WERI-Rb-1 (cell line): ENCODE measurements around the gene ZMYM4.
"Not testable (repeated sequence)": the region's sequence is repeated elsewhere in the genome, so short reads cannot be mapped to it uniquely, and the experiment has no call there.

Experiments
- DNase-seq: peaks from one replicate; pipeline ENCODE4 v3.0.0-alpha.2; 2020
- H3K27ac ChIP-seq: fragments of 250-450 bp; sonication (Bioruptor Pico); 2 replicates; pipeline ENCODE4 v1.5.1; 2020; ENCODE audit warnings: mild to moderate bottlenecking, moderate library complexity
- H3K27me3 ChIP-seq: fragments of 250-450 bp; sonication (Bioruptor Pico); 2 replicates; pipeline ENCODE4 v1.5.1; 2021; ENCODE audit warnings: mild to moderate bottlenecking, low read depth, moderate library complexity; ENCODE audit not compliant: insufficient read depth, severe bottlenecking
- H3K36me3 ChIP-seq: fragments of 250-450 bp; sonication (Bioruptor Pico); 2 replicates; pipeline ENCODE4 v1.5.1; 2020; ENCODE audit warnings: mild to moderate bottlenecking, moderate library complexity
- H3K4me3 ChIP-seq: 2 replicates; pipeline ENCODE4 v1.5.1; 2011; ENCODE audit warnings: low read depth, mild to moderate bottlenecking, control low read depth, low read length
- H3K9me3 ChIP-seq: fragments of 250-450 bp; sonication (Bioruptor Pico); 2 replicates; pipeline ENCODE4 v1.5.1; 2021; ENCODE audit warnings: mild to moderate bottlenecking, moderate library complexity; ENCODE audit not compliant: severe bottlenecking
- TF ChIP-seq, protein P1 (sequence below): IDR thresholded peaks from 2 replicates; pipeline ENCODE4 v1.5.1; 2011; ENCODE audit warnings: low read depth, mild to moderate bottlenecking, control low read depth, inconsistent platforms, low read length

Gene ZMYM4

DNA sequence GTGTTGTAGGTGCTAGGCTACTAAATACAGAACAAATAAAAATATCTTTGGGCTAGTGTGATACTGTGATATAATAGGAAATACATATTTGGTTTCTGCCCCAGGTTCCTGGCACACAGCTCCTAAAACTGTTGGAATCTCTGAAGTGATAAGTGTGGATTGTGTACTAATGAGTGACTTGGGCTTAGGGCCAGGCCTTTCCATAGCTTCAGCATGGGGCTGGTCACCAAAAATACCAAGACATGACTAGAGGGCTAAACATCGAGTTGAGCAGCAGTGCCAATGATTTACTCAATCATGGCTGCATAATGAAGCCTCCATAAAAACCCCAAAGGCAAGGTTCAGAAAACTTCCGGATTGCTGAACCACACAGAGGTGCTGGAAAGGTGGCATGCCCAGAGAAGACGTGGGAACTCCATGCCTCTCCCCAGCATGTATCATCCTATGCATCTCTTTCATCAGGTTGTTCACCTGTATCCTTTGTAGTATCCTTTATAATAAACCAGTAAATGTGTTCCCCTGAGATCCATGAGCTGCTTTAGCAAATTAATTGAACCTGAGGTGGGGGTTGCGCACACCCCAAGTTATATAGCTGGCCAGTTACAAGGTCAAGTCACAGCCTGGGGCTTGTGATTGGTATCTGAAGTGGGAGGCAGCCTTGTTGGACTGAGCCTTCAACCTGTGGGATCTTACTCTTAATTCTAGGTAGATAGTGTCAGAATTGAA, 51.6 kb downstream of the ZMYM4 start:
- H3K9me3 ChIP-seq: no peaks in the 10 kb centered on the region
- H3K36me3 ChIP-seq: no peaks in the 10 kb centered on the region; the same call in none of the 2 replicates
- TF ChIP-seq, protein P1, sequence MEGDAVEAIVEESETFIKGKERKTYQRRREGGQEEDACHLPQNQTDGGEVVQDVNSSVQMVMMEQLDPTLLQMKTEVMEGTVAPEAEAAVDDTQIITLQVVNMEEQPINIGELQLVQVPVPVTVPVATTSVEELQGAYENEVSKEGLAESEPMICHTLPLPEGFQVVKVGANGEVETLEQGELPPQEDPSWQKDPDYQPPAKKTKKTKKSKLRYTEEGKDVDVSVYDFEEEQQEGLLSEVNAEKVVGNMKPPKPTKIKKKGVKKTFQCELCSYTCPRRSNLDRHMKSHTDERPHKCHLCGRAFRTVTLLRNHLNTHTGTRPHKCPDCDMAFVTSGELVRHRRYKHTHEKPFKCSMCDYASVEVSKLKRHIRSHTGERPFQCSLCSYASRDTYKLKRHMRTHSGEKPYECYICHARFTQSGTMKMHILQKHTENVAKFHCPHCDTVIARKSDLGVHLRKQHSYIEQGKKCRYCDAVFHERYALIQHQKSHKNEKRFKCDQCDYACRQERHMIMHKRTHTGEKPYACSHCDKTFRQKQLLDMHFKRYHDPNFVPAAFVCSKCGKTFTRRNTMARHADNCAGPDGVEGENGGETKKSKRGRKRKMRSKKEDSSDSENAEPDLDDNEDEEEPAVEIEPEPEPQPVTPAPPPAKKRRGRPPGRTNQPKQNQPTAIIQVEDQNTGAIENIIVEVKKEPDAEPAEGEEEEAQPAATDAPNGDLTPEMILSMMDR: no peak
- DNase-seq: no peak
- no peak overlapping the region for H3K27ac ChIP-seq
- no peaks in the 10 kb centered on the region for H3K27me3 ChIP-seq
- H3K4me3 ChIP-seq: no peak overlapping the region

DNA sequence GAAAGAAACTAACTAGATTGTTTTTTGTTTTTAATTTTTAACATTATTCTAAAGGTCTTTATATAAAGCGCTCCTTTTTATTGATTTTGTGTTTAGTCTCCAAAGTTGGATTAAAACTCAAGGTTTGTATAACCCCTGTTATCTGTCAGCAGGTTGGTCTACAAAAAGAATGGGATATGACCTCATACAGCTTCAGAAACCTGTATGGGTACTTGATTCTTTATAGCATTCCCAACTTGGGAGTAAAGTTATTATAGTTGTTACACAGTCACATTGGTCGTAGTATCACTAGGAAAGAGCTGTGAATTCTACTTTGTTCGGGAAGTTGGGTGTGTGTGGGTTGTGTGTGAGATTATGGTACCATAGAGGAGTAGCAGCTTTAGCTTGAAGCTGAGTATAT, 52.4 kb downstream of the ZMYM4 start:
- H3K27ac ChIP-seq: no peak overlapping the region
- no peak overlapping the region for H3K4me3 ChIP-seq
- H3K36me3 ChIP-seq: peaks cover 2% of the 10 kb centered on the region
- TF ChIP-seq, protein P1: no peak
- H3K27me3 ChIP-seq: no peaks in the 10 kb centered on the region
- DNase-seq: no peak
- H3K9me3 ChIP-seq: no peaks in the 10 kb centered on the region

DNA sequence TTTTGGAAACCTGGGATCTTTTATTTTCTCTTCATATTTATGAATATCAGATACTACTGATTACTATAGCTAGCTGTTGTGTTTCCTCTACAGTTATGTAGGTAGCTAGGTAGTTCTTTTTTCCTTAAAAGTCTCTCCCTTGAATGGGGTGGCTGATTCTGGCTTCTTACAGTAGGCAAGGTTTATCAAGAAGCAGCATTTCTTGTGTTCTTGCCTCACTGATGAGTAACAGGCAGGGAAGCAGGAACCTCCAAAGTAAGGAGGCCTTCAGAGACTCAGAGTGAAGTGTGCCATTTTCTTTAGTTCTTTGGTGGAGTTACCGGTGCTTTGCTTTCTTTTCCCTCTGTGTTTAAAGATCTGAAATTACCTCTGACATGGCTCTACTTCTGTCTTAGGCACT, 56.0 kb downstream of the ZMYM4 start:
- Histone ChIP-seq H3K36me3 (peaks cover 12% of the 10 kb centered on the region), H3K27ac (no peak overlapping the region), H3K27me3 (no peaks in the 10 kb centered on the region), H3K9me3 (no peaks in the 10 kb centered on the region), H3K4me3 (no peak overlapping the region)
- DNase-seq: no peak
- TF ChIP-seq, protein P1: no peak

DNA sequence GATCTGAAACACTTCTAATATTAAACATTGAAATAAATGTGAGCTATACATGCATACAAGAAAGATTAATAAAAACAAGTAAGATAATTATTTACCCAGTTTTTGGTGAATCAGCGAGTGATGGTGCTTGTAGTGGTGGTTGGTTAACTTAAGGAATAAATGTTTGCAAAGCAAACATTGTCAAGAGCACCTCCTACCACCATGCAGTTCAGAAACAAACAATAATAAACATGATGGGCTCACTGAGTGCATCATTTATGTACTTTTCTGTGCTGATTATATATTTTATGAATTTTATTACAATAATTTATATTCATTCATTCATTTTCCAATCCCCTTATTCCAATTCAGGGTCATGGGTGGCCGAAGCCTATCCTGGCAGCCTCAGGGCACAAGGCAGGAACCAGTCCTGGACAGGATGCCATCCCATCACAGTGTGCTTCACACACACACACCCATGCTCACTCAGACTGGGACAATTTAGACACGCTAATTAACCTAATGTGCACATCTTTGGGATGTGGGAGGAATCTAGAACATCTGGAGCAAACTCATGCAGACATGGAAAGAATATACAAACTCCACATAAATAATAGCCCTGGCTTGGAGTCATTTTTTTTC, 57.8 kb downstream of the ZMYM4 start:
- Histone ChIP-seq H3K27me3 (no peaks in the 10 kb centered on the region), H3K27ac (no peak overlapping the region), H3K36me3 (peaks cover 12% of the 10 kb centered on the region), H3K4me3 (no peak overlapping the region), H3K9me3 (no peaks in the 10 kb centered on the region)
- TF ChIP-seq, protein P1: no peak
- DNase-seq: no peak

DNA sequence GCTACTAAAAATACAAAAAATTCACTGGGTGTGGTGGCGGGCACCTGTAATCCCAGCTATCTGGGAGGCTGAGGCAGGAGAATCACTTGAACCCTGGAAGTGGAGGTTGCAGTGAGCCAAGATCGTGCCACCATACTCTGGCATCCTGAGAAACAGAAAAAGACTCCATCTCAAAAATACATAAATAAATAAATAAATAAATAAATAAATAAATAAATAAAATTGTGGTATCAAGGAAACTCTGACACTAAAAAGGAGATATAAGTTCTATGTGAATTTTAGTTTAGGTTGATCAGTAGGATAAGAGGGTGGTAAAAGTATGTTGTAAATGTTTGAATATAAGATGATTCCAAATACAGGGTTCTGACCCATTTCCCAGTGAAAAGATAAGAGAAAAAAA, 63.1 kb downstream of the ZMYM4 start:
- not testable (repeated sequence) for H3K4me3 ChIP-seq, H3K27ac ChIP-seq, H3K9me3 ChIP-seq, DNase-seq, H3K27me3 ChIP-seq, H3K36me3 ChIP-seq

DNA sequence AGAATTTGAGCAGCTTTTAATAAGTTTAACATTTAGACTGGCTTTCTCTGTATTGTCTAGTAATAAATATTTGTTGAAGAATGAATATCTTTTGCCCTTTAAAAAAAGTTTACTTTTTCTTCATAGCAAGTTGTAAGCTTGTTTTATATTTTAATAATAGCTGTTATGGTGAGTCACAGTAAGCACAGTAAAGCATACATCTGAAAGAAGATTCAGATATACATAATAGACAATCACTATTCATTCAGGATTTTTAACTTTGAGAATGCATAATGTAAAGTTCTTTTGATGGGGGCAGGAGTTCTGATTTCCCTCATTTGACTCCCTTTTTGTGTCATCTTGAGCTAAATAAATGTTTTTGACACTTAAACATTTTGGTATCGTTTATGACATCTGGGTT, 66.0 kb downstream of the ZMYM4 start:
- H3K27me3 ChIP-seq: no peaks in the 10 kb centered on the region
- no peak overlapping the region for H3K27ac ChIP-seq
- no peak overlapping the region for H3K4me3 ChIP-seq
- no peak for DNase-seq
- TF ChIP-seq, protein P1: no peak
- H3K9me3 ChIP-seq: no peaks in the 10 kb centered on the region
- H3K36me3 ChIP-seq: peaks cover 6% of the 10 kb centered on the region
